HG03280 (cell line): ENCODE measurements around the gene TBATA.

ENCODE experiments used
- ATAC-seq: cut with Tn5 transposase; IDR thresholded peaks from one replicate; pipeline ENCODE4 v1.9.1; 2021; ENCODE audit warnings: mild to moderate bottlenecking, moderate library complexity; ENCODE audit not compliant: unreplicated experiment

TBATA gene, protein sequence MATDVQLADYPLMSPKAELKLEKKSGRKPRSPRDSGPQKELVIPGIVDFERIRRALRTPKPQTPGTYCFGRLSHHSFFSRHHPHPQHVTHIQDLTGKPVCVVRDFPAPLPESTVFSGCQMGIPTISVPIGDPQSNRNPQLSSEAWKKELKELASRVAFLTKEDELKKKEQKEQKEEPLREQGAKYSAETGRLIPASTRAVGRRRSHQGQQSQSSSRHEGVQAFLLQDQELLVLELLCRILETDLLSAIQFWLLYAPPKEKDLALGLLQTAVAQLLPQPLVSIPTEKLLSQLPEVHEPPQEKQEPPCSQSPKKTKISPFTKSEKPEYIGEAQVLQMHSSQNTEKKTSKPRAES

DNA sequence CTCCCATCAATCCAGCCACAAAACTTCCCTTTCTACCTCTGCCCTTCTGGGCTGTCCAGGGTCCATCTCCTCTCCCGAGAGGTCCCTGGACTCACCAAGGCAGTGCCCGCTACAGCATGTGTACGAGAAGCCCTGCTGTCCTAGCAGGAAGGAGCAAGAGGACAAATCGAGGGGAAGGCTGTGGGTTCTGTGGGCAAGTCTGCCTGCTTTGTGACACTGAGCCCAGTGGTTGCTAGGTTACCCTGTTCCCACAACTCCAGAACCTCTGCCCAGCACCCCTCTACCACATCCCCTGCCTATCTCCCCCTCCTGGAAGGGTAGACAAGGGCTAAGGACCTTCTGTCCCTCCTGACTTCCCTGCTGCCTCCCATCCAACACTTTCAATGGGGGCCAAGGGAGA is at the start of gene TBATA:
TSS of gene TBATA (minus strand) at position 188 of the 400 bp plus-strand sequence. CDS start 1,998 bp downstream, outside the sequence.
- no peak for ATAC-seq

DNA sequence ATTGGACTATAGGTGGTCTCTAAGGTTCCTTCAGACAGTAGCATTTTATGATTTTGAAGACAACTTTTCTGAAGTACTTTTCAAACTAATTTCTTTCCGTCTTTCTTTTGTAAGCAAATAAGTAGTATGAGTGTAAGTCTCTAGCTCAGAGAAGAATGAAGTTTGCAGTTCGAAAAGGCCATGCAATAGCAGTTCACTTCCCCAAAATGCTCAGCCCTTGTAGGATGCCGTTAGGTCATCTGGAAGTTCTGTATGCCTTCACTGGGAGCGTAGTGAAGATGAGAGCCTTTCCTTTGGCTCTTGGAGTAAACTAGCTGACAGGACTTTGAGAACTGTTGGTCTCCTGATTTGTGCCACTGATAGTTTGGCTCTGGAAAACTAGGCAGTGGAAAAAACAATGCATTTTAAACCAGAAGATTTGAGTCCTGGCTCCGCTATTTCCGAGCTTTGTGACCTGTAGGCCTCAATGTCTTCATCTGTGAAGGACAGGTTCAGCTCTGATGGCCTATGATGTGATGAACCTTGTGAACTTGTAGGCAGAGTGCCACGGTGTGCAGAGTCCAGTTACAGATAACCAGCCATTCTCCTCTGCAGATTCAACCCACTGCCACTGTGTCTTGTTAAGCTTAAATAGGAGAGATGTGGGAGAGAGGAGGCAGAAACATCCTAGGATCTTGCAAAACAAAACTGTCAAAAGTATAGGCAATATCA is 49.4 kb upstream of the TBATA start:
- ATAC-seq, result no peak

DNA sequence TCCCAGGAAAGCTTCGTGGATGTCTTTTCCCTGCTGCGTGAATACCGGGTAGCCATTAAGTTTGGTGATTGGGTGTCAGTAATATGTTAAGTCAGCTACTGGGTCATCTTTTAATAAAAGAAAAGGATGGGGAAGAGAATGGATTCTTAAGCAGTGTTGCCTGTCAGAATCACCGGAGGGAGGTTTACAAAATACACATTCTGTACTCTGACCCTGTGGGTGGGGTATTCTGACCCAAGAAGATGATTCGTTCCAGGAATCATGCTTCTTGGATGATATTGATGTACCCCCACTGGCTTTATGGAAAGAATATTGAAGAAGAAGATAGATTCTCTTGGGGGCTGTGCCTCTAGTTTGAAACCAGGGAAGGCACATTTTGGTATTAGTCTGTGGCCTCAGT is 48.8 kb upstream of the TBATA start:
- ATAC-seq, result no peak

DNA sequence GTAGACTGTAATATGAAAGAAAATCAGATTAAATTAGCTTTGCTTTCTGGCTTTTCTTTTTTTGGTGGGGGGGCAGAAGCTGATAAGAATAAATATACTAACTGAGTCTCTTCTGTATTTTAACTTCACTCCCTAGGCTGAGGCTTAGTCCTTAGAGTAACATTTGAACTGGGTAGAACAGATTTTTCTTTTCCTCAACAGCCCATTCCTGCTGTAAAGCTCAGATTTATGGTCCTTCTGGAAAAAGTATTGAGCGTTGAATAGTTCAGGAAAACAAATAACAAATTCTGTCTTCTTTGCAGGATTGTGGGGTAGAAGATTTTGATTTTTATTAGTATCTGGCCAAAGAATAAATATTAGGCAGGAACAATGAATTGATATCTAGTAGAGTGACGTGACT is 48.4 kb upstream of the TBATA start:
- ATAC-seq, result no peak

DNA sequence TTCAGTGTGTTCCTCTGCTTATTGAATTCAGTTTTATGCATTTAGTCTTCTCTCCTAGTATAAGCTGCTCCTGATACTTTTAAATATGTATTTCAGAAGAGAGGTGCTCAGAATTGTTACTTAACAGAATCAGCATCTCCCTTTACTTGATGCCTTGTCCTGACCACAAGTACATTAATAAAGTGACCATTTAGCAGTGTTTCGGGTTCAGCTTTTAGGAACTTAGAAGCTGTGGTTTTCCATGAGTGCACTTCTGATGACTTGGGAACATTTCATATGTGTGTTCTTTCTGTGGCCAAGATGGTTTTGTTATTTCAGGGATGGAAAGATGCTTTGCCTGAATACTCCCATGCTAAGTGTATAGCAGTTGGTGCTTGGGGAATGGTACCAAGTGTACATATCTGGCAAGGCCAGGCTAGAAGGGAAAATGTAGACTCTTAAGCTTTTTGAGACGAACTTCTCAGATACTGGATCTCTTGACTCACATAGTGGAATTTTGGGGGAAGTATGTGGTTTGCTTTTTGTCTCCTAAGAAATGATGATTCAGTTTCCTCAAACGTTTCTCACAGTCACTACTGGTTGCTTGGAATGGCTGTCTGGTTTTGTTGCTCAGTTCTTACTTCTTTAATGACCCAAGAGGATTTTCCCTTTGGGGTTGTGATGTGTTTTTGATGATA is 47.8 kb upstream of the TBATA start:
- no peak for ATAC-seq

DNA sequence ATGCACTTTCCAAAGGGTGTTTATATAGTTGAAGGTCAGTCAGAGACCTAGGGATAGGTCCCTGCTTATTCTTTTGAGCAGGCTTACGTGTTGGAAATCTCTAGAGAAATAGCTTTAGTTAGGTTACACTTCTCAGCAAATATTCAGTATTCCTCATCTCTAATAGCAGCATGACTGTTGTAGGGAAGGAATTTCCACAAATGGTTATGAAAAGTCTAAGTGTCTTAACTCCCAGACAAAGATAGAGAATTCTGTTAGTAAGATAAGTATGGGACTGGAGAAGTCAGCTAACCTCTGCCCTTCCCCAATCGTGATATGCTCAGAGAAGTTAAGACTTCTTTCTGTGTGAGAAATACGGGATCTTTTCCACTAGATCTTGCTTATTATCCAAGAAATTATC is 47.0 kb upstream of the TBATA start:
- ATAC-seq, result no peak

DNA sequence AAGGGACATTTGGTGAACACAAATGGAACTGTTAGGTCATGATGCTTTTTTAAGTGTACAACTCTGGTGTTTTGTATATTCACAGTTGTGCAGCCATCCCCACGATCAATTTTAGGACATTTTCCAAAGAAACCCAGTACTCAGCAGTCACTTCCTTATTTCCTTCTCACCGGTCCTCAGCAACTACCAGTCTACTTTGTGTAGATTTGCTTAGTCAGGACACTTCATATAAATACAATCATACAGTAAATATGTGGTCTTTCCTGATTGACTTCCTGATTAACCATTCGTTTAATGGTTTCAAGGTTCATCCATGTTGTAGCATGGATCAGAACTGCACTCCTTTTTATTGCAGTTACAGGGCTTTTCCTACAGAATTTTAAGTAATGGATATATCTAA is 45.0 kb upstream of the TBATA start:
- ATAC-seq, result no peak

DNA sequence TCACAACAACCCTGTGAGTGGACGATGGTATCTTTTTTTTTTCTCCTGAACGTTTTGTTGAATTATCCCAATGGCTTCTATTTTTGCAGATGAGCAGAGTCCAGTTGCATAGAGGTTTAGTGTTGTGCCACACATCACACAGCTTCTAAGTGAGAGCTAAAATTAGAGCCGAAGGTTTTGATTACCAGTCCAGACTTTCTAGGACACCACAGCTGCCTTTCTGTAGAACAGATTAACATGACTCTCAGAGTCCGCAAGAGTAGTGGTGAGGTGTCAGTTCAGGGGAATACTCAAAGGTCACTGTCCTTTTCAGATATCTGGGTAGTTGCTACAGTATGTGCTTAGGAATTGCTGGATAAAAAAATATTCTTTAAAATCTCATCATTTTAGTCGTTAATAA is 44.4 kb upstream of the TBATA start:
- ATAC-seq, result no peak

DNA sequence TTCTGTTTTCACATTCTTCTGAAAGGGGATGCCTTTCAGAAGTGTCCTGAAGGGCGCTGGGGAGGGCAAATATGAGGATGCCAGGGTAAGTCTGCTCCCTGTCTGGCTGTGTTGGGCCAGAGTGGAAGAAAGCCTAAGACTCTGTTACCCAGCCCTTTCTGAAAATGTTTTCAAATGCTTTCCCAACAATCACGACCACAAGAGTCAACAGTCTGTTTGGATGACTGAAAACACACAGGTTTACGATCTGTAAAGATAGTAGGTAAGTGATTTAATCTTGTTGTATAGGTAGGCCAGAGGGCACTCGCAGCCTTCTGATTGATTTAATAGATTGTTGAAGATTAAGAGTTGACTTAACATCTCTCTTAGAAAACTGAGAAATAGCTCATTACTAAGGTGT is 43.7 kb upstream of the TBATA start:
- no peak for ATAC-seq

DNA sequence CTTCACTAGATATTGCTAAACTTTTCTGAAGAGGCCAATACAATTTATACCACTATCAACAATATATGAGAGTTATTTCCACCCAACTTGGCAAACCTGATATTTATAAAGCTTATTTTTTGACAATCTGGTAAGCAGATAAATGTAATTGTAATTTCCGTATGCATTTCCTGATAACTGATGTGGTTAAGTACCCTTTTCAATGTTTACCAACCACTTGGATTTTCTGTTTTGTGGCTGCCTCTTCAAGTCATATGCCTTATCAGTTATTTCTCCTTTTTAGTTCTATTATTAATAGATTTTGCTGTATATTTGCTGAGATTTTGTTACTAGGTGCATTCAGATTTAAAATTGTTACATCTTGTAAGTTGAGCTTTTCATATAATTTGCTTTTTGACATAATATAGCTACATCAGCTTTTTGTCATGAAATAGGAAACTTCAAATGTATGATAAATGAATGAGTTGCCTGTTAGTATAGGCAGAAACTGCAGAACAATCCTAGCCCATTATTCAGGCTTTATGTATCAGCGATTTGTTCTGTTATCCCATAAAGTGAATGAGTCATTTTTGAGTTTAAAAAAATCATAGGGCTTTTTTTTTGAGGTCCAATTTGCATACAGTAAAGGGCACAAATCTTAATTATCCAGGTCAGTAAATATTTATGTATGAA is 42.0 kb upstream of the TBATA start:
- no peak for ATAC-seq

DNA sequence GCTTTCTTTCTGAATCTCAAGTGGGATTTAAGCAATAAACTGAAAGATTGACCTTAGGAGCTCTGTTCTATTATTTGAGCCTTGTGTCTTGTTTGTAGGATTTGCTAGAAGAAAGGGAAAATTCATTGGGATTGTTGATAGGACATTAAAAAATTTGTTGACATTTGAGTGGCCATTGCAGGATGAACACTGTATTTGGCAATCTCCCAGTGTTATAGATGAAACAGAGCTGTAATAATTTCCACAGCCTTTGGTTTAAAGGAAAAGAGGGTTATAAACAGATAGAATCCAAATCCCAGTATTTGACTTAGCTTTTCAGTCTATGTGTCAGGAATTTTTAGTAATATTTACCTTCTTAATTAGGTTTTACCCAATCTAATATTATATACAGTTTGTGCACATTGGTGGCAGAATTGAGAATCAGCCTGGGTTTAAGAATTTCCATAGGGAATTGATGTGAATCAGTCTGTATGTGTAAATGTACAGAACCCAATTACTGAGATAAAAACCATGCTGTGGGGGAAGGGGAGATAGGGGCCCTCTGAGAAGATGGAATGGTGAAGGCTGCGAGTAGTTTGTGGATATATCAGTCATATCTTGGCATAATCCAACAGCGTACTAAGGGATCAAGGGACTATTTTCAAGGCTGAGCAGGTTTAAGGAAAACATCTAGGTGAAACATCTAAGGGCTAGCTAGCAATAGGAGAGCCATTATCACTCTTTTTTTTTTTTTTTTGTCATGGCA is 37.1 kb upstream of the TBATA start:
- ATAC-seq, result no peak

DNA sequence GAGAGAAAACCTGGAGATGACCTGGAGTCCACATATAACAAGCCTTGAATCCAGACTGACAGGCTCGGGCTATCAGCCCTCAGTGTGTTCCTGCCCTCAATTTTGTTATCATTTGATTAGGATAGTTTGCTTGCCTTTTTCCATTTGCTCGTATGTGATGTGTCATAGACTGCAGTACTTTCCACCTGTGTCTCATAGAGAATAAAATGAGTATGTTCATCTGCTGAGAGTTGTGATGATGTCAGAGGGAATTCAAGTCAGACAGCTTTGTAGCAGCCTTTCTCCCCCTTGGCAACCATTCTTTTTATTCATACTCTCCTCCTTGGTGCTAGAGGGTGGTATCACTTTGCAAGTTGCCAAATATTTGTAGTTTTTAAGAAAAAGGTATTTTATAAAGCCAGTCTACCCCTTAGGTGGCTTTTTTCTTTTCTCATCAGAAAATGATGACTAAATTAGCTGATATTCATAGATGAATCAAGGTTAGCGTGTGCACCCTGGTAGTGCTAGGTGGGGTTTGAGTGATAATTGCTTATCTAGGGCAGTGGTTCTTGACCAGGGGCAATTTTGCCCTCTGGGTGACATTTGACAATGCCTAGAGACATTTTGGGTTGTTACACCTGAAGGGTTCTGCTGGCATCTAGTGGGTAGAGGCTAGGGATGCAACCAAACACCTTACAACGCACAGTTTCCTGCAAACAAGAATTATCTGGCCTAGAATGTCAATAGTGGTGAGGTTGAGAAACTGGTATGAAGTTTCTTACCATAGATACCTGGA is 36.0 kb upstream of the TBATA start:
- no peak for ATAC-seq

DNA sequence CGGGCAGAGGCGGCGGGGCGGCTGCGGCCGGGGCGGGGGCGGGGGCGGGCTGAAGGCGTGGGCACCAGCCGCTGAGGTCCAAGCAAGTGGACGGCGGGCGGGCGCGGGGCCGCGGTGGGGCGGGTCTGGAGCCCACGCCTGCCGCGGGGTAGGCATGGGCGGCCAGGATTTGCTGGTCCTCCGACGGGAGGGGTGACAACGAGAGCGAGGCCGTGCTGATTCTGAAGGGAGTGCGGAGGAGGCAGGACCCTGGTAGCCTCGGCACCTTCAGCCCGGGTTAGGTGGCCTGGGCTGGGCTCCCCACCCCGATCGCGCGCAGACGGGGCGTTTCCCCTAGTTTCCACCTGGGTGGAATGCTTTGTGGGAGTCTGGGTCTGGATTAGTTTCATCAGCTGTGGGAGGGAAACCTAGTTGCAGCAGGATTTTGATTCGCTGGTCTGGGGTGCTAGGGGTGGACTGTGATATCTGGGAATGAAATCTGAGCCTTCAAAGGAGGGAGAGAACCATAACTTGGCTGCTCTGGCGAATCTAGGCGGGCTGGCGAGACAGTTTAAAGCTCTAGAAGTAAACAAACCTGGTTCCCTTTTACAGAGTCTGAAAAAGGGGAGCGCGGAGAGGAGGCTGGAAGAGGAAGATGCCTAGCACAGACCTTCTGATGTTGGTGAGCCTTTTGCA is 31.2 kb upstream of the TBATA start:
- peak; percentile 29 for ATAC-seq

DNA sequence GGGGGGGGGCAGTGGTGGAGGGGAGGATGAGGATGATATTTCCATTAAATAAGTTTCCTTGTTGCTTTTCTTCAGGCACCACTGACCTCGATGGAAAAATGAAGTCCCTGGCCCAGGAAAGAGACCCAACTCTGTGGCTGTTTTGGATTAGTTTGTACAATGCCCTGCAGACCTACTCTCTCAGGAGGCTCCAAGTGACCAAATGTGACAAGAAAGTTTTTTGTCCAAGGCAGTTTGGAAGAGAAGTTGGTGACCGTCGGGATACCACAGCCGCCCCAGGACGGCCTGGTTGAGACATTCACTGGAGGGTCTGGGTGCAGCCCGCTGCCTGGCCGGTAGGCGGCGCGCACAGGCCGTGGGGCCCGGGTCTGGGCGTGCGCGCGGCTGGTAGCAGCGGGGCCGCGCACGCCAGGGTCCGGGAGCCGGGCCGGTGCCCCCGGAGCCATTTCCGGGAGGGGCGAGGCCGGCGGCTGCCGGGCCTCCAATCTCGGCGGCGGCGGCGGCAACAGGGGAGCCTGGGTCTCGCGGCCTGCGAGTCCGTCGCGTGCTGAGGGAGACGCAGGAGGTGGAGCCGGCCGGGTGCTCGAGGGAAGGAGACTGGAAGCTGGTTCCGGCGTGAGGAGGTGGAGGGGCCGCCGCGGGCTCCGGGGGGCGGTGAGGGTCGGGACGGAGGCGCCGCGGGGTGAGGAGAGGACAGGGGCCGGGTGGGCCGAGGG is 30.5 kb upstream of the TBATA start, which contains the start of gene SGPL1:
TSS of gene SGPL1 (plus strand) at position 445 of the 716 bp plus-strand sequence. CDS start 906 bp downstream, outside the sequence.
- ATAC-seq, result peak; percentile 93

DNA sequence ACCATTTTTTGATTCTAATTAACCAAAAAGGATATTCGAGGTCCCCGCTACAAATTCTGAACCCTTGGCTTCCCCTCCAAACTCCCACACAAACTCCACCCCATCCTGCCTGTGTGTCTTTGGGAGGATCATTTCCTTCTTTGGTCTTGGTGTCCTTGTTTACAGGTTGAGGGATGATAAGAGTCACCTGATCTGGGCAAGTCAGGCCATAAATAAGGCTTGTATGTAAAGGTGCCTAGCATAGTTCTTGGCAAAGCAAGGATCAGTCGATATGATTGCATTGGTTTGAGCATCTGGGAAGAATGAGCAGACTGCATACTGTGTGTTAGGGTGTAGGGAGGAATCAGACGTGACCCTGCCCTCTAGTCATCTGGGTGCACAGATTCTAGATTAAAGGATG is 28.9 kb upstream of the TBATA start:
- ATAC-seq, result no peak

DNA sequence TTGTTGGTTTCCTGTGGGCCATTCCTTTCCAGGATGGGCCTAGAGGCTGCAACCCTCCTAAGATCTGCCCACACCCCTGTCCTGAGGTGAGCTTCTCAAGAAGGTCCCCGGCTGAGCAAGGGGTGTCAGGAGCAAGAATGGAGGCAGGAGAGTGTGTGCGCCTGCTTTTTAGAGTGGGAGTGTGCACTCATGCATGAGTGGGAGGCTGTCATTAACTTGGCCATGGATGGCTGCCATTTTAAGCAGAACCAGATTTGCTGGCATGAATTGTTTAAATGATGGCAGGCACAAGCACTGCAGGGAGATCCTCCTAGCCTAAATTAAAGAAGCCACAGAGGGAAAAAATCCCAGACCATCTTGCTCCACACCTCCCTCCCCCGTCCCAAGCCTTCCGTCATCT is 27.6 kb upstream of the TBATA start:
- ATAC-seq, result no peak

DNA sequence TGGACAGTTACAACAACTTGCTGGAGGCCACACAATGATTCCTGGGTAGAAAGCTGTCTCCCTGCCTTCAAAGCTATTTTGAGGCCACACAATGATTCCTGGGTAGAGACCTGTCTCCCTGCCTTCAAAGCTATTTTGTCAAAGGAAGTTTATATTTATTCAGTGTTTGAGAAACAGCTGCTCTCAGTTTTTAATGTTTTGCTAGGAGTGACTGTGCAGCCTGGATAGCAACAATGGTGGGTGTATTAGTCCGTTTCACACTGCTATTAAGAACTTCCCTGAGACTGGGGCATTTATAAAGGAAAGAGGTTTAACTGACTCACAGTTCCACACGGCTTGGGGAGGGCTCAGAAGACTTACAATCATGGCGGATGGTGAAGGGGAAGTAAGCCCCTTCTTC is 26.7 kb upstream of the TBATA start:
- ATAC-seq, result no peak

DNA sequence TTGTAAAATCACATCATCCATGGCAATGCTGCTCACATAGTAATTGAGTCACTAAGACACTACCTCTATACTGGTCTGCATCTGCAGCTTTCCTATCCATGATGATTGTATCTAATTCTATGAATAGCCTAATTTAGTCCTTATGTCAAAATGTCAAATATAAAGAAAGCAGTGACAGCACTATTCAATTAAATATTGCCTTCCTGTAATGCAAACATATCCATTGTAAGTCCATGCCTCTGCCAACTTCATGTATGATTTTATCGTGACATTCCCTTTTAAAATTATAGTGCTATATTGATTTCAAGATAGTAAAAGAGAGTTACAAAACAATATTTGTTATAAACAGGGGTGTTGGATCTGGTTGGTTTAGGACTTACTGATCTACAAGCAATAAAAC is 25.8 kb upstream of the TBATA start:
- no peak for ATAC-seq

DNA sequence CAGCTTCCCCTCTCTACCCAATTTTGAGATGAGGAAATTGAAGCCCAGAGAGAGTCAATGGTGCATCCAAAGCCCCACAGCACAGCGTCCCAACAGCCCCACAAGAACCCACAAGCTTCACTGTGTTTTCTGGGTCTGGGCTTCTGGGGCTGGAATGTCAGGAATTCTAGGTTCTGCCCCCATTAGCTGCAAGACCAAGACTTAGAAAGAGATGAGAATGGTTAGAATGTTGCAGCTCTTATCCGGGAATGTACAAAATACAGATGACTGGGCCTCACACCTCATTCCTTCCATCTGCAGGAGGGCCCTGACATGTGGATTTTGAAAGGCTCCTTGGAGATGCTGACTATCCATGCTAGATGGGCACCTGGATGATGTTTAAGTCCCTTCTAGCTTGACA is 24.5 kb upstream of the TBATA start:
- no peak for ATAC-seq
